ENCODE measurements around the gene NRXN2. TPM values are rescaled to one million over a fixed set of nuclear protein-coding genes. Genes with fewer than 3 reads are reported as not detected.

NRXN2 gene
- total and polyA plus RNA-seq, 10 of the 15 experiments (the other 5 are each of a cell fraction or from before 2014, with no cell fraction given), result 0.03 to 1.4 (median 0.23) TPM

- no peaks in the 10 kb centered on the region for H3K9me3 ChIP-seq (replicated peaks; ENCODE audit: control insufficient read depth, insufficient read depth, low read length)
- CTCF ChIA-PET, result no interaction called here
- 70% methylated on average over 15 of the region's 15 CpGs for WGBS (ENCODE audit: insufficient coverage, insufficient replicate concordance, low lambda C conversion rate, missing lambda C conversion rate)
- POLR2A ChIA-PET, result no interaction called here
- H3K27ac ChIP-seq (ENCODE audit: control insufficient read depth, insufficient read depth), result no peak overlapping the region
- no peak for TF ChIP-seq LARP7 (IDR thresholded peaks at IDR 0.05)
- no peak overlapping the region for H2AFZ ChIP-seq (ENCODE audit: control insufficient read depth, low read depth, low read length)
- BruUV-seq (replicated peaks), result no TSS peak
- ATAC-seq, result no peak
- in situ Hi-C loops (cut with MboI) (no loop called here), intact Hi-C loops (cut with micrococcal nuclease; ENCODE audit: unreplicated experiment) (no loop called here)
- H3K4me1 ChIP-seq (ENCODE audit: control insufficient read depth, insufficient read depth, low read length), result peaks cover 2% of the 10 kb centered on the region
- H3K27me3 ChIP-seq (replicated peaks in 1 of 2; ENCODE audit: control insufficient read depth in 2 of 2, insufficient read depth in 2 of 2, low read length in 1 of 2), result no peaks in the 10 kb centered on the region
- H3K79me2 ChIP-seq (ENCODE audit: control insufficient read depth, insufficient read depth, low read length), result no peaks in the 10 kb centered on the region
- RAD21 ChIA-PET (ENCODE audit: unreplicated experiment), result no interaction called here
- H3K36me3 ChIP-seq (ENCODE audit: control insufficient read depth in 2 of 2, insufficient read depth in 2 of 2, low read length in 1 of 2), result peaks cover 0 to 6% of the 10 kb centered on the region in 2 experiments; a peak in 2 of 4 replicates
- no peak overlapping the region for H3K9ac ChIP-seq (ENCODE audit: control insufficient read depth, insufficient read depth, low read length)
- no peak overlapping the region for H3K4me3 ChIP-seq
- no peaks in the 10 kb centered on the region for H4K20me1 ChIP-seq (ENCODE audit: control insufficient read depth, insufficient read depth)
- SMC1A ChIA-PET (ENCODE audit: uncharacterized antibody, unreplicated experiment), result no interaction called here
- FAIRE-seq, result no peak
- no peak overlapping the region for H3K4me2 ChIP-seq (ENCODE audit: control insufficient read depth, insufficient read depth)
- DNase-seq (ENCODE audit: low read depth, low spot score), result no peak
Measured at GRCh38 chr11:64758330-64759079, 35.5 kb upstream of the NRXN2 start.

GRCh38 chr11:64757549-64758329 lies 34.7 kb upstream of the NRXN2 start:
- ChIA-PET POLR2A (no interaction called here), RAD21 (ENCODE audit: unreplicated experiment) (no interaction called here), CTCF (no interaction called here), SMC1A (ENCODE audit: uncharacterized antibody, unreplicated experiment) (no interaction called here)
- no peak overlapping the region for H2AFZ ChIP-seq (ENCODE audit: control insufficient read depth, low read depth, low read length)
- no TSS peak for BruUV-seq (replicated peaks)
- H3K27ac ChIP-seq (ENCODE audit: control insufficient read depth, insufficient read depth), result no peak overlapping the region
- H3K4me1 ChIP-seq (ENCODE audit: control insufficient read depth, insufficient read depth, low read length), result no peaks in the 10 kb centered on the region
- H3K36me3 ChIP-seq (ENCODE audit: control insufficient read depth in 2 of 2, insufficient read depth in 2 of 2, low read length in 1 of 2), result no peaks in the 10 kb centered on the region; a peak in 1 of 4 replicates
- FAIRE-seq, result no peak
- in situ Hi-C loops (cut with MboI) (no loop called here), intact Hi-C loops (cut with micrococcal nuclease; ENCODE audit: unreplicated experiment) (no loop called here)
- H3K27me3 ChIP-seq (replicated peaks in 1 of 2; ENCODE audit: control insufficient read depth in 2 of 2, insufficient read depth in 2 of 2, low read length in 1 of 2), result no peaks in the 10 kb centered on the region
- no peak overlapping the region for H3K4me2 ChIP-seq (ENCODE audit: control insufficient read depth, insufficient read depth)
- no peaks in the 10 kb centered on the region for H4K20me1 ChIP-seq (ENCODE audit: control insufficient read depth, insufficient read depth)
- DNase-seq (ENCODE audit: low read depth, low spot score), result no peak
- ATAC-seq, result no peak
- H3K4me3 ChIP-seq, result no peak overlapping the region
- H3K79me2 ChIP-seq (ENCODE audit: control insufficient read depth, insufficient read depth, low read length), result no peaks in the 10 kb centered on the region
- 71% methylated on average over 19 of the region's 19 CpGs for WGBS (ENCODE audit: insufficient coverage, insufficient replicate concordance, low lambda C conversion rate, missing lambda C conversion rate)
- H3K9me3 ChIP-seq (replicated peaks; ENCODE audit: control insufficient read depth, insufficient read depth, low read length), result no peaks in the 10 kb centered on the region
- no peak overlapping the region for H3K9ac ChIP-seq (ENCODE audit: control insufficient read depth, insufficient read depth, low read length)
- TF ChIP-seq CHD2 (IDR thresholded peaks at IDR 0.05; ENCODE audit: borderline replicate concordance, low read depth, low read length), result no peak
- no peak for TF ChIP-seq RUNX3 (IDR thresholded peaks at IDR 0.05; ENCODE audit: low read length)
- TF ChIP-seq EGR1 (IDR thresholded peaks at IDR 0.05; ENCODE audit: borderline replicate concordance in 1 of 2, low read depth in 2 of 2, low read length in 2 of 2), result no peak
- no peak for TF ChIP-seq SP1 (IDR thresholded peaks at IDR 0.05; ENCODE audit: low read depth, low read length)
- TF ChIP-seq KAT2A (conservative IDR thresholded peaks at IDR 0.05; ENCODE audit: control insufficient read depth, low read depth, low read length), result no peak
- no peak for TF ChIP-seq IKZF2 (IDR thresholded peaks at IDR 0.05)
- no peak for TF ChIP-seq IRF3 (IDR thresholded peaks at IDR 0.05)
- TF ChIP-seq HDAC2 (IDR thresholded peaks at IDR 0.05), result no peak
- TF ChIP-seq ZNF687 (IDR thresholded peaks at IDR 0.05), result no peak
- no peak for TF ChIP-seq SMAD5 (IDR thresholded peaks at IDR 0.05; ENCODE audit: low read depth)
- TF ChIP-seq EZH2 (IDR thresholded peaks at IDR 0.05; ENCODE audit: borderline replicate concordance, control insufficient read depth, low read depth, low read length), result no peak
